Urinary bladder (tissue), 4 donors: ENCODE data around the gene CALCR. TPM values are rescaled to one million over a fixed set of nuclear protein-coding genes. Genes with fewer than 3 reads are reported as not detected.
"Not testable (repeated sequence)": the region's sequence is repeated elsewhere in the genome, so short reads cannot be mapped to it uniquely, and the experiment has no call there.

Experiments
- DNase-seq: peaks from one replicate; pipeline ENCODE4 v3.0.0-alpha.2; 2015; ENCODE audit errors: extremely low spot score
- H3K27ac ChIP-seq: one replicate; pipeline ENCODE4 v1.5.1; 2013; ENCODE audit warnings: low read depth, mild to moderate bottlenecking, moderate library complexity
- H3K36me3 ChIP-seq: one replicate; pipeline ENCODE4 v1.6.1; 2013; ENCODE audit warnings: mild to moderate bottlenecking, moderate library complexity; ENCODE audit not compliant: insufficient read depth
- H3K4me1 ChIP-seq: one replicate; pipeline ENCODE4 v1.6.1; 2013; ENCODE audit warnings: mild to moderate bottlenecking, moderate library complexity; ENCODE audit not compliant: insufficient read depth
- H3K4me3 ChIP-seq: one replicate; pipeline ENCODE4 v1.5.1; 2013; ENCODE audit warnings: low read depth, low read length
- WGBS: extraction: QIAGEN DNeasy Blood & Tissue Kit; methylation state at CpG from one replicate; pipeline ENCODE4 v1.1.7; 2013; 5-methylcytosine and 5-hydroxymethylcytosine counted together
- polyA plus RNA-seq: library from polyadenylated mRNA; stranded (reverse); fragments of 200-250 nt; gene quantifications from one replicate; pipeline ENCODE4 v1.2.3, GENCODE V29; 2013
- total RNA-seq: library from RNA; depleted of rRNA; stranded (reverse); fragments of >200 nt; gene quantifications from one replicate; pipeline ENCODE4 v1.2.3, GENCODE V29; 2014
- donor health status: healthy with polysubstance abuse.
- donor health status: healthy.

The CALCR gene
- 0.26 TPM for total RNA-seq
- polyA plus RNA-seq = not detected

- no peak within 1 kb of the TSS for H3K4me3 ChIP-seq
- H3K36me3 ChIP-seq = no peaks in the 10 kb centered on the region
- DNase-seq = no peak
Observed at GRCh38 chr7:93574646-93575554, at the start of gene CALCR. Gene CALCR (minus strand): TSS chr7:93574724. CDS start chr7:93486981, 87,743 bp downstream.

GRCh38 chr7:93623816-93624215 lies 49.3 kb upstream of the CALCR start:
- Histone ChIP-seq H3K36me3 (no peaks in the 10 kb centered on the region), H3K27ac (no peak overlapping the region), H3K4me1 (no peaks in the 10 kb centered on the region), H3K4me3 (no peak overlapping the region)
- no peak for DNase-seq
- WGBS = 91% methylated on average over 1 of the region's 1 CpG

More at GRCh38 chr7:93574646-93575554, at the start of gene CALCR:
- WGBS = under 1% methylated on average over 46 of the region's 46 CpGs
- H3K4me1 ChIP-seq = no peaks in the 10 kb centered on the region
- no peak within 1 kb of the TSS for H3K27ac ChIP-seq

- WGBS = 41% methylated on average over 13 of the region's 13 CpGs
- no peak for DNase-seq
- no peak overlapping the region for H3K4me3 ChIP-seq
Observed at GRCh38 chr7:93622036-93623033, 47.8 kb upstream of the CALCR start.

GRCh38 chr7:93620864-93621263 lies 46.3 kb upstream of the CALCR start:
- no peaks in the 10 kb centered on the region for H3K36me3 ChIP-seq
- H3K4me1 ChIP-seq = no peaks in the 10 kb centered on the region
- H3K4me3 ChIP-seq = no peak overlapping the region
- H3K27ac ChIP-seq = no peak overlapping the region
- DNase-seq = no peak

More at GRCh38 chr7:93622036-93623033, 47.8 kb upstream of the CALCR start:
- Histone ChIP-seq H3K4me1 (no peaks in the 10 kb centered on the region), H3K36me3 (no peaks in the 10 kb centered on the region), H3K27ac (no peak overlapping the region)

- Histone ChIP-seq H3K36me3 (no peaks in the 10 kb centered on the region), H3K27ac (no peak overlapping the region), H3K4me3 (no peak overlapping the region), H3K4me1 (no peaks in the 10 kb centered on the region)
- DNase-seq = no peak
Observed at GRCh38 chr7:93620057-93620456, 45.5 kb upstream of the CALCR start.

- H3K4me1 ChIP-seq = no peaks in the 10 kb centered on the region
- no peak overlapping the region for H3K27ac ChIP-seq
- DNase-seq = no peak
- H3K36me3 ChIP-seq = no peaks in the 10 kb centered on the region
- no peak overlapping the region for H3K4me3 ChIP-seq
- WGBS = 71% methylated on average over 1 of the region's 1 CpG
Observed at GRCh38 chr7:93601363-93601762, 26.8 kb upstream of the CALCR start.

DNA sequence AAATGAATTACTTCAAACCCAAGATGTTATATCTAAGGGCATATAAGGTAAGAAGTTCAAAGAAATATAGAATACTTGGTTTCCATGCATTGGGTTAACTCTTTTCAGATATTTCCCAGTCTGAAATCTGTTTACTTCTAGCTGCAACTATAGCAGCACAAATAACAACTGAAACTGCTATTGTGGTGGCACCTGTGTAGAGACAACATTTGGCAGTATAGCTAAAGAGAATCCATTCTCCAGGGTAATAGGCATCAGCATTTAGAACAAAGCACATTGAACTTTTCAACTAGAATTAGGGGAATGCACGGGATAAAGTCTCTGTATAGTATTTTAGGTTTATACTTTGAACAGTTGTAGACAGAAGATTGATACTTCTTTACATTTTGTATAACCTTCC lies 19.7 kb upstream of the CALCR start:
- no peak for DNase-seq
- Histone ChIP-seq H3K27ac (no peak overlapping the region), H3K4me1 (no peaks in the 10 kb centered on the region), H3K4me3 (no peak overlapping the region), H3K36me3 (no peaks in the 10 kb centered on the region)
- 91% methylated on average over 1 of the region's 1 CpG for WGBS

DNA sequence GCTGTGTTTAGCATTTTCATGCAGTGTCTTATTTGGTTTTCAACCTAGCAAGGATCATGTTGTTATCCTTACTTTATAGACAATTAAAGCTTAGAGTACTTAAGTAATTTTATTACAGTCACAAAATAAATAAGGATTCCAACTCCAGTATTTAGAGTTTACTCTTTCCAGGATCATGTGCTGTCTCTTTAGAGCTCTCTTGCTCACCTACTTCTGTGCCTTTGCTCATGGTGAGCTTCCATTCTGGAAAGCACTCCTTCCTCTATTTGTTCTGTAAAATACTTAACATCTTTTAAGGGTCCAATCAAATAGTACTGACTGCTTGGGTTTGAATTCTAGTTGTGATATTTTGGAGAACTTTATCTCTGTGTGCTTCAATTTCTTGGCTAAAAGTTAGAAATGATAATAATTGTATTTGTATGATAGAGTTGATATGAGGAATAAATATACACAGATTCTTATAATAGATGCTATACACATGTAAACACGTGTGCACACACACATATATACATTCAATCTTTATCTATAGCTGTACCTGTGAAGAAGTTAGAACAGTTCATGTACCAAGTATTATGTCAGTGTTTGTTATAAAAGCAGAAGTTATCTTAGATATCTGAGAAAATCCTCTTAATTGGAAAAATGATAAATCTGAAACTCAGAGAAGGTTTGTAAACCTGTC lies 18.2 kb upstream of the CALCR start:
- DNase-seq = no peak
- H3K36me3 ChIP-seq = no peaks in the 10 kb centered on the region
- 76% methylated on average over 1 of the region's 1 CpG for WGBS
- H3K27ac ChIP-seq = no peak overlapping the region
- no peak overlapping the region for H3K4me3 ChIP-seq
- H3K4me1 ChIP-seq = no peaks in the 10 kb centered on the region

- WGBS = 79% methylated on average over 24 of the region's 34 CpGs
- H3K36me3 ChIP-seq, DNase-seq, H3K4me3 ChIP-seq, H3K4me1 ChIP-seq, H3K27ac ChIP-seq: not testable (repeated sequence)
Observed at GRCh38 chr7:93591224-93592050, 16.9 kb upstream of the CALCR start.

DNA sequence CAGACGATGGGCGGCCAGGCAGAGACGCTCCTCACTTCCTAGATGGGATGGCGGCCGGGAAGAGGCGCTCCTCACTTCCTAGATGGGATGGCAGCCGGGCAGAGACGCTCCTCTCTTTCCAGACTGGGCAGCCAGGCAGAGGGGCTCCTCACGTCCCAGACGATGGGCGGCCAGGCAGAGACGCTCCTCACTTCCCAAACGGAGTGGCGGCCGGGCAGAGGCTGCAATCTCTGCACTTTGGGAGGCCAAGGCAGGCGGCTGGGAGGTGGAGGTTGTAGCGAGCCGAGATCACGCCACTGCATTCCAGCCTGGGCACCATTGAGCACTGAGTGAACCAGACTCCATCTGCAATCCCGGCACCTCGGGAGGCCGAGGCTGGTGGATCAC lies 11.9 kb upstream of the CALCR start:
- DNase-seq, H3K36me3 ChIP-seq: not testable (repeated sequence)
- 89% methylated on average over 20 of the region's 22 CpGs for WGBS

GRCh38 chr7:93585694-93586478 lies 11.4 kb upstream of the CALCR start:
- H3K4me1 ChIP-seq, DNase-seq, H3K4me3 ChIP-seq, H3K36me3 ChIP-seq, H3K27ac ChIP-seq: not testable (repeated sequence)
- WGBS = 93% methylated on average over 27 of the region's 54 CpGs

More for the DNA sequence above, 11.9 kb upstream of the CALCR start:
- H3K4me1 ChIP-seq, H3K27ac ChIP-seq, H3K4me3 ChIP-seq: not testable (repeated sequence)

DNA sequence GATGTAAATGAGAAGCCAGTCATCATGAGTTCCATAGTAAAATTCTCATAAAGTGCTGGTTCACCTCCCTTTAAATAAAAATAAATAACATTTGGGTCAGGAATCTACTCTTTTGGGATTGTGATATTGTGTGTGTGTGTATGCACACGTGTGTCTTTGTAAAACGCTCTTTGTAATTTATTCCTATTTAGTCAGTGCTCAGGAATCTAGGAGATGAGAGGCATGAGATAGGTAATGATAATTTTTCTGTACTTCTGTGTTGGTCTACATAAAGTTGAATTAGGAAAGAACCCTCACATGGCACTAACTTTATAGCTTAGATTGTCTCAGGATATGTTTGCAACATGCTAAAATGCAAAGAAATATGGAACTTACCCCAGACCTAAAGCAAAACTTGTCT lies 4.9 kb upstream of the CALCR start:
- Histone ChIP-seq H3K4me3 (no peak overlapping the region), H3K27ac (no peak overlapping the region), H3K36me3 (no peaks in the 10 kb centered on the region), H3K4me1 (no peaks in the 10 kb centered on the region)
- DNase-seq = no peak
- WGBS = 69% methylated on average over 2 of the region's 2 CpGs
